ENCODE data around the gene ZNF557.

DNA sequence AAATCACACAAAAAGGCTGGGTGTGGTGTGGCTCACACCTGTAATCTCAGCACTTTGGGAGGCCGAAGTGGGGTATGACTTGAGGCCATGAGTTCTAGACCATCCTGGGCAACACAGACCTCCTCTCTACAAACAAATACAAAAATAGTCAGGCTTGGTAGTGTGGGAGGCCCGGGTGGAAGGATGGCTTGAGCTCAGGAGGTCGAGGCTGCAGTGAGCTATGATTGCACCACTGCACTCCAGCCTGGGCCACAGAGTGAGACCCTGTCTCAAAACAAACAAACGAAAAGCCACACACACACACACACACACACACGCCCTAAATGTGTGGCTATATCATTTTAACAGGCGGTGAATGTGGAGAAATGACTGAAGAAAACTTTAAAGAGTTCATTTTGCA lies 904 bp upstream of the ZNF557 start:
- TF ChIP-seq, protein P1, sequence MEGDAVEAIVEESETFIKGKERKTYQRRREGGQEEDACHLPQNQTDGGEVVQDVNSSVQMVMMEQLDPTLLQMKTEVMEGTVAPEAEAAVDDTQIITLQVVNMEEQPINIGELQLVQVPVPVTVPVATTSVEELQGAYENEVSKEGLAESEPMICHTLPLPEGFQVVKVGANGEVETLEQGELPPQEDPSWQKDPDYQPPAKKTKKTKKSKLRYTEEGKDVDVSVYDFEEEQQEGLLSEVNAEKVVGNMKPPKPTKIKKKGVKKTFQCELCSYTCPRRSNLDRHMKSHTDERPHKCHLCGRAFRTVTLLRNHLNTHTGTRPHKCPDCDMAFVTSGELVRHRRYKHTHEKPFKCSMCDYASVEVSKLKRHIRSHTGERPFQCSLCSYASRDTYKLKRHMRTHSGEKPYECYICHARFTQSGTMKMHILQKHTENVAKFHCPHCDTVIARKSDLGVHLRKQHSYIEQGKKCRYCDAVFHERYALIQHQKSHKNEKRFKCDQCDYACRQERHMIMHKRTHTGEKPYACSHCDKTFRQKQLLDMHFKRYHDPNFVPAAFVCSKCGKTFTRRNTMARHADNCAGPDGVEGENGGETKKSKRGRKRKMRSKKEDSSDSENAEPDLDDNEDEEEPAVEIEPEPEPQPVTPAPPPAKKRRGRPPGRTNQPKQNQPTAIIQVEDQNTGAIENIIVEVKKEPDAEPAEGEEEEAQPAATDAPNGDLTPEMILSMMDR (conservative IDR thresholded peaks at IDR 0.05) = no peak
- no peak for TF ChIP-seq EZH2 (IDR thresholded peaks at IDR 0.05; ENCODE audit: low read depth)

All from PC-9 (cell line).